Measurements from ENCODE around the gene TNIK. TPM values are rescaled to one million over a fixed set of nuclear protein-coding genes. Genes with fewer than 3 reads are reported as not detected.

The TNIK gene
- total and polyA plus RNA-seq, 2 experiments from 2014 or later = 14.6 to 34.3 TPM

GRCh38 chr3:171480526-171480925, 20.3 kb upstream of the TNIK start:
- ATAC-seq (no peak), DNase-seq (ENCODE audit: low spot score) (no peak)
- Histone ChIP-seq H3K4me3 (no peak overlapping the region), H4K20me1 (replicated peaks; ENCODE audit: insufficient read depth) (no peaks in the 10 kb centered on the region), H3K36me3 (ENCODE audit: insufficient read depth) (no peaks in the 10 kb centered on the region), H3F3A (replicated peaks; ENCODE audit: low read depth) (no peaks in the 10 kb centered on the region), H3K9me2 (ENCODE audit: insufficient read depth) (no peaks in the 10 kb centered on the region), H3K27ac (ENCODE audit: low read depth) (no peak overlapping the region), H3K4me2 (no peak overlapping the region), H3K27me3 (ENCODE audit: insufficient read depth) (no peaks in the 10 kb centered on the region), H3K79me2 (replicated peaks; ENCODE audit: insufficient read depth) (no peaks in the 10 kb centered on the region), H3K4me1 (ENCODE audit: insufficient read depth) (no peaks in the 10 kb centered on the region), H2AFZ (peak overlapping the region; percentile 16; the same call in 1 of the 2 replicates)
- Mint-ChIP-seq H3K27ac (no peak overlapping the region), H3K27me3 (ENCODE audit: insufficient read depth, low read depth, poor library complexity) (peaks cover 3% of the 10 kb centered on the region), H3K9me3 (no peaks in the 10 kb centered on the region), H3K4me1 (no peaks in the 10 kb centered on the region), H3K4me3 (no peak overlapping the region), H3K36me3 (ENCODE audit: low read depth) (no peaks in the 10 kb centered on the region)
- TF ChIP-seq JUNB (IDR thresholded peaks at IDR 0.05; ENCODE audit: unreplicated experiment) = no peak
- TF ChIP-seq NANOG (IDR thresholded peaks at IDR 0.05; ENCODE audit: borderline replicate concordance) = no peak
- no peak for TF ChIP-seq ZNF331 (CRISPR knock-in tag; IDR thresholded peaks at IDR 0.05; ENCODE audit: low read depth)
- TF ChIP-seq ZNF114 (CRISPR knock-in tag; IDR thresholded peaks at IDR 0.05) = no peak
- no peak for TF ChIP-seq CTCF (conservative IDR thresholded peaks at IDR 0.05; ENCODE audit: low read depth in 2 of 2)
- no peak for TF ChIP-seq CREB1 (CRISPR knock-in tag; IDR thresholded peaks at IDR 0.05; ENCODE audit: low read depth)
- TF ChIP-seq REST (IDR thresholded peaks at IDR 0.05; ENCODE audit: unreplicated experiment) = no peak
- no peak for TF ChIP-seq EZH2phosphoT487 (IDR thresholded peaks at IDR 0.05; ENCODE audit: unreplicated experiment)
- no peak for TF ChIP-seq STAT1 (IDR thresholded peaks at IDR 0.05; ENCODE audit: unreplicated experiment)
- no peak for TF ChIP-seq EZH2 (IDR thresholded peaks at IDR 0.05; ENCODE audit: low read depth, unreplicated experiment)
- TF ChIP-seq ETS1 (IDR thresholded peaks at IDR 0.05) = no peak
- no peak for TF ChIP-seq ZNF462 (CRISPR knock-in tag; IDR thresholded peaks at IDR 0.05)
- no peak for TF ChIP-seq POLR2AphosphoS5 (IDR thresholded peaks at IDR 0.05; ENCODE audit: low read depth)
